Measurements from ENCODE around the gene MBD1.

DNA sequence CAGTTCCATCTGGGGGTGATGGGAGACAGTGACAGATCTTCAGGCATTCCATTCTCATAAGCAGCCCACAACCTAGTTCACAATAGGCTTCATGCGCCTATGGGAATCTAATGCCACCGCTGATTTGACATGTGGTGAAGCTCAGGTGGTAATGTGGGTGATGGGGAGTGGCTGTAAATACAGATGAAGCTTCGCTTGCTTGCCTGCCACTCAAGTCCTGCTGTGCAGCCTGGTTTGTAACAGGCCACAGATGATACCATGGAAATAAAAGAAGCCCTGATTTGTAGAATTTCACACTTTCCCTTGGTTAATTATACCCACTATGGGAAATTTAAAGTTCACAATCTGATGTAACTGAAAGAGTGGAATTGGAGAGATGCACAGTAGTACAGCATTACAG lies 46.7 kb upstream of the MBD1 start:
- TF ChIP-seq ZNF274 (IDR thresholded peaks at IDR 0.05; ENCODE audit: low read depth, low read length) (no peak), YY1 (IDR thresholded peaks at IDR 0.05; ENCODE audit: insufficient read depth, insufficient read length) (no peak)

All from NT2/D1 (cell line).